Spinal cord (tissue), 10 donors: Measurements from ENCODE around the gene SLC15A4. TPM values are rescaled to one million over a fixed set of nuclear protein-coding genes. Genes with fewer than 3 reads are reported as not detected.
A peak's percentile ranks its signal among the peaks of the same experiment; 100 is the strongest.

Experiments
- DNase-seq, 6 donors: peaks; one replicate each; pipeline versions ENCODE4 v3.0.0 to v3.0.0-alpha.2; 2013 to 2015; ENCODE audit warnings: low spot score in 6 of 6, low read depth in 4 of 6
- H3K27ac ChIP-seq: one replicate; pipeline ENCODE4 v1.5.1; 2013; ENCODE audit warnings: low read depth, low read length, control low read depth
- H3K27me3 ChIP-seq: one replicate; pipeline ENCODE4 v1.6.1; 2013; ENCODE audit warnings: low read length; ENCODE audit not compliant: control insufficient read depth, insufficient read depth
- H3K36me3 ChIP-seq: one replicate; pipeline ENCODE4 v1.6.1; 2013; ENCODE audit warnings: low read length; ENCODE audit not compliant: control insufficient read depth, insufficient read depth
- H3K4me1 ChIP-seq: one replicate; pipeline ENCODE4 v1.6.1; 2013; ENCODE audit warnings: low read length; ENCODE audit not compliant: control insufficient read depth, insufficient read depth
- H3K4me3 ChIP-seq: one replicate; pipeline ENCODE4 v1.5.1; 2013; ENCODE audit warnings: low read depth, low read length, control low read depth
- H3K9me3 ChIP-seq: one replicate; pipeline ENCODE4 v1.6.1; 2013; ENCODE audit warnings: low read length; ENCODE audit not compliant: control insufficient read depth, insufficient read depth
- WGBS: methylation state at CpG from one replicate; pipeline ENCODE4 v1.1.5; 2013; ENCODE audit warnings: missing lambda C conversion rate; ENCODE audit not compliant: insufficient coverage; 5-methylcytosine and 5-hydroxymethylcytosine counted together
- polyA plus RNA-seq, 2 donors: library from polyadenylated mRNA; unstranded; fragments of 120-200 nt; gene quantifications; one replicate each; pipeline ENCODE4 v1.2.1, GENCODE V29; 2013; ENCODE audit not compliant: insufficient read length in 2 of 2
- total RNA-seq, 2 donors: library from RNA; depleted of rRNA in 1 of 2; stranded (reverse); fragments of 120-200 nt in 1 of 2; fragments of >200 nt in 1 of 2; gene quantifications; one replicate each; pipeline versions ENCODE4 v1.2.3 to v1.2.4, GENCODE V29; 2013 to 2014
- donor health status: healthy.

Gene SLC15A4
- total and polyA plus RNA-seq, 4 donors, result 18.3 to 32.2 (median 27.1) TPM

GRCh38 chr12:128827724-128828123 lies 4.0 kb upstream of the SLC15A4 start:
- H3K4me1 ChIP-seq, result peaks cover 16% of the 10 kb centered on the region
- no peaks in the 10 kb centered on the region for H3K27me3 ChIP-seq
- no peak overlapping the region for H3K27ac ChIP-seq
- H3K36me3 ChIP-seq, result no peaks in the 10 kb centered on the region
- no peaks in the 10 kb centered on the region for H3K9me3 ChIP-seq
- no peak for DNase-seq
- no peak overlapping the region for H3K4me3 ChIP-seq
- no CpG with 5 or more reads among the region's 2 CpGs for WGBS

DNA sequence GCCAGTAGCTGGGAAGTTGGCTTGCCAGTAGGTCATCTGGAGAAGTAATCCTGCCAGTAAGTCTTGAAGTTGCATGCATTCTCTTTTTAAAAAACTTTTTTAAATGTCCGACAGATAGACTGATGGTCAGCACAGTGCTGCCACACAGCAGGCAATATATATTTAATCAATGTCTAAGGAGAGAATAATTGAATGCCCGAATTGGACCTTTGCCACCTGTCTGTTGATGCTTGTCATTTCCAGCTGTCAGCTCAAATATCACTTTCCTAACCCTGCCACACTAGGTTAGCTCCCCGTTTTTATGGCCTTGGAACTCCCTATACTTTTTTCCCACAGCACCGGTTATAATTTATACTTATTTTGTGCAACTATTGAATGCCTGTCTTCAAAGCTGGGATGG lies 2.1 kb upstream of the SLC15A4 start:
- no peaks in the 10 kb centered on the region for H3K27me3 ChIP-seq
- no peak overlapping the region for H3K4me3 ChIP-seq
- H3K4me1 ChIP-seq, result peaks cover 27% of the 10 kb centered on the region
- WGBS, result no CpG with 5 or more reads among the region's 4 CpGs
- peaks cover 5% of the 10 kb centered on the region for H3K36me3 ChIP-seq
- no peak overlapping the region for H3K27ac ChIP-seq
- DNase-seq, result no peak
- no peaks in the 10 kb centered on the region for H3K9me3 ChIP-seq

- under 1% methylated on average over 87 of the region's 88 CpGs for WGBS
- no peak for DNase-seq
- Histone ChIP-seq H3K9me3 (no peaks in the 10 kb centered on the region), H3K27ac (no peak overlapping the region), H3K27me3 (no peaks in the 10 kb centered on the region), H3K4me3 (peak overlapping the region; percentile 92), H3K4me1 (peaks cover 37% of the 10 kb centered on the region), H3K36me3 (peaks cover 5% of the 10 kb centered on the region)
These were observed 392 bp downstream of the SLC15A4 start for GRCh38 chr12:128823216-128823915.

- peaks cover 5% of the 10 kb centered on the region for H3K36me3 ChIP-seq
- DNase-seq, result no peak
- no peaks in the 10 kb centered on the region for H3K9me3 ChIP-seq
- no peak overlapping the region for H3K4me3 ChIP-seq
- no peak overlapping the region for H3K27ac ChIP-seq
- no peaks in the 10 kb centered on the region for H3K27me3 ChIP-seq
- WGBS, result 81% methylated on average over 4 of the region's 7 CpGs
- peaks cover 39% of the 10 kb centered on the region for H3K4me1 ChIP-seq
These were observed 2.9 kb downstream of the SLC15A4 start for GRCh38 chr12:128820723-128821432.

GRCh38 chr12:128820253-128820652 lies 3.5 kb downstream of the SLC15A4 start:
- Histone ChIP-seq H3K27me3 (no peaks in the 10 kb centered on the region), H3K27ac (no peak overlapping the region), H3K4me3 (no peak overlapping the region), H3K4me1 (peaks cover 39% of the 10 kb centered on the region), H3K9me3 (no peaks in the 10 kb centered on the region), H3K36me3 (peaks cover 5% of the 10 kb centered on the region)
- 96% methylated on average over 5 of the region's 6 CpGs for WGBS
- no peak for DNase-seq

DNA sequence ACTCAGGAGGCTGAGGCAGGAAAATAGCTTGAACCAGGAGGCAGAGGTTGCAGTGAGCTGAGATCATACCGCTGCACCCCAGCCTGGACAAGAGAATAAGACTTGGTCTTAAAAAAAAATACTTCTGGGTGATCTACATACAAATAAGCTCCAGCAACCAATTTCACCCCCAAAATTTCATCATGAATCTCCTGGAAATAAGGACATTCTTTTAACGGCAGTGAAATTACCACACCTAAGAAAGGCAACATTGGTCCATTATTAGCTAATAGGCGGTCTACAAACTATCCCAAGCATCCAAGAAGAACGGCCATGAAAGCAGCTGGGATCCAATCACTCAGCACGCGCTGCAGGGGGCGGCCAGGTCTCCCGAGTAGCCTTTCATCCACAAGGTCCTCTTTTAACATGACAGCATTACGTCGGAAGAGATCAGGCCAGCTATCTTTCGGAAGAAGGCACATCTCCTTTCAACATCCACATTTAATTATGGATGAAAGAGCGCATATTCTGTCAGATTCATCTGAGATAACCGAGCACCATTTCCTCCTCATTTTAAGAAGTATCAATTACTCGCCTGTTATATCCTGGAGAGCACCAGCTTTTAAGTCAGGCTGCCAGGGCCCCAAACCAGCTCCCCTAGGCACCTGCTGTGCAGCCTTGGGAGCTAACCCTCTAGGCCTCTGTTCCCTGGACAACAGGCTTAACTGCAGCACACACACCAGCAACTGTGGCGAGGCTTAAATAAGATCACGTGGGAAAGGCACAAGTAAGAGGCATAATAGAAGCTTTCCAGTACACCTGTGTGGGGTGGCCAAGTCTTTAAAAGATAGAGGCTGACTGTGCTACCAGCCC lies 4.2 kb downstream of the SLC15A4 start:
- Histone ChIP-seq H3K4me1 (peaks cover 34% of the 10 kb centered on the region), H3K36me3 (peaks cover 5% of the 10 kb centered on the region), H3K27ac (no peak overlapping the region), H3K27me3 (no peaks in the 10 kb centered on the region), H3K4me3 (no peak overlapping the region), H3K9me3 (no peaks in the 10 kb centered on the region)
- DNase-seq, result no peak
- WGBS, result 75% methylated on average over 8 of the region's 16 CpGs

DNA sequence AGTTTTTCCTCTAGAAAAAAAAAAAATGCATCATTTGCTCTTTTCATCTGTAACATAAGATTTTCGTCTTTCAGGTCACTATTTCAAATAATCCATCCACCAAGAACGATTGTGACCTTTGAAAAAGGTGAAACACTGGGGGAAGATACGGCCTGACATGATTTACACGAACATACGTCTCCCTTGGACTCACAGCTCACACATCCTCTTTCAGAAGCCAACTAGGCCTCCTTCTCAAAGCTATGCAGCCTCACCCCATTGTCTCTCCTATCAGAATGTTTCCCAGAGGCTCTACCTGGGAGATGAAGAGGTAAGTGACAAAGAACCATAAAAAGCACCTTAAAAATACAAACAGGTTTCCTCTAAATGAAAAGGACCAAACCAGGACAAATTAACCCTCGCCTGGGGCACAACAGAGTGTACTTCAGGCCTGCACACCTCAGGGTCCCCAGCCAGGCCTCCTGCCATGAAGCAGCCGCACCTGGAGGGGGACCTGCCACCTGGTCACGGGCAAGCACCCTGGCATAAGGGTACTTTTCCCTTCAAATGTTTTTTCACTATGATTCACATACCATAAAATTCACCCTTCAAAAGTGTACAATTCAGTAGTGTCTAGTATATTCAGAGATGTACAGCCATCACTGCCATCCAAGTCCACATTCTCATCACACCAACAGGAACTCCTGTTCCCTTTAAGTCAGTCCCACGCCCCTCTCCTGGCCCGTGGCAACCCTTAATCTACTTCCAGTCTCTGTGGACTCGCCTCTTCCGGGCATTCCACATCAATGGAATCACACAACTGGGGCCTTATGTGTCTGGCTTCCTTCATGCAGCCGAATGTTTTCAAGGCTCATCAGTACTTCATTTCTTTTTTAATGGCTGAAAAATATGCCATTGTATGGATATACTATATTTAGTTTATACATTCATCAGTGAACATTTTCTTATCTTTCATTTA lies 5.4 kb downstream of the SLC15A4 start:
- Histone ChIP-seq H3K9me3 (no peaks in the 10 kb centered on the region), H3K4me1 (peaks cover 28% of the 10 kb centered on the region), H3K27me3 (no peaks in the 10 kb centered on the region), H3K36me3 (peaks cover 7% of the 10 kb centered on the region), H3K27ac (no peak overlapping the region), H3K4me3 (no peak overlapping the region)
- no peak for DNase-seq
- WGBS, result 70% methylated on average over 5 of the region's 13 CpGs

DNA sequence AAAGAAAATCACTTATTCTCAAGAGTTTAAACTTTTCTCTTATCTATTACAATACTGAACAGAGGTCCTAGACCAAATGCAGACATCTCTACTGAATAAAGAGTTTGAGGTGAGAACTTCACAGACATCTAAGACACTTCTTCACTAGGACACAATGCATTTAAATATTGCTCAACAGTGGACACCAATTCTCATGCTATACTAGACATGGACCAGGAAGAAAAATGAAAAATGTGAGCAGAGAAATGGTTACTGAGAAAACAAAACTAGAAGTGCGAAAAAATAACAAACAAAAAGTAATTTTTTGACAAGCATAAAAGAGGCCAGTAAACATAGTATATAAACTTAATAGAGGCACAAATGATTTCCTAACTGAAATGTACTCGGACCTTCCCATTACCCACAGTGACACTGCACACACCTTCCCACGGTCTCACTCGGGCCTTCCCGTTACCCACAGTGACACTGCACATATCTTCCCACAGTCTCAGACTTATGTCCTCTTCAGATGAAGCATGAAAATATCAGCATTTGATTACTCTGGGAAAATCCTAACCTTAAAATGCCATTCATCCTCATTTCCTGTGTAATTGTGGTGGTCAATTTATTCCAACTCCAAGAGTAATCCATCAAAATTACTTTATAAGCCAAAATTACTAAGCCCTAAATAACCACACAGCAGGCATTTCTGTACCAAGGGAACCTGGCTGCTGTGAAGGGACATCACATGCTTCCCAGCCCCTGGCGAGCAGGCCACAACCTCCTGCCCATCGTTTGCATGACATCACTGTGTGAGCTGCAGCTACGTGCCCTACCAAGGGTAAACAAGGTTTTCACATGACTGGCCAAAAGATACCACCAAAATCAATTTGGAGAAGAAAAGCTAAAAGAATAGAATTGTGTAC lies 6.4 kb downstream of the SLC15A4 start:
- H3K27me3 ChIP-seq, result no peaks in the 10 kb centered on the region
- no peak overlapping the region for H3K27ac ChIP-seq
- WGBS, result 64% methylated on average over 6 of the region's 8 CpGs
- DNase-seq, result no peak
- H3K9me3 ChIP-seq, result no peaks in the 10 kb centered on the region
- H3K4me1 ChIP-seq, result peaks cover 19% of the 10 kb centered on the region
- H3K36me3 ChIP-seq, result peaks cover 11% of the 10 kb centered on the region
- no peak overlapping the region for H3K4me3 ChIP-seq
